Skeletal muscle satellite cell (primary cell): ENCODE results near the gene ANK3.

Experiments
- H3K27me3 ChIP-seq: 2 replicates; pipeline ENCODE4 v1.7.0; 2013; ENCODE audit warnings: low read length; ENCODE audit not compliant: control insufficient read depth, insufficient read depth
- H3K36me3 ChIP-seq: 2 replicates; pipeline ENCODE4 v1.7.0; 2013; ENCODE audit warnings: mild to moderate bottlenecking, control low read depth, low read length; ENCODE audit not compliant: insufficient read depth
- H3K4me1 ChIP-seq: 2 replicates; pipeline ENCODE4 v1.7.0; 2013; ENCODE audit warnings: low read length; ENCODE audit not compliant: control insufficient read depth, insufficient read depth
- H3K4me2 ChIP-seq: 2 replicates; pipeline ENCODE4 v1.7.0; 2013; ENCODE audit warnings: mild to moderate bottlenecking, low read length
- H3K4me3 ChIP-seq: 2 replicates; pipeline ENCODE4 v1.7.0; 2013; ENCODE audit warnings: low read length
- H3K9ac ChIP-seq: 2 replicates; pipeline ENCODE4 v1.7.0; 2013; ENCODE audit warnings: mild to moderate bottlenecking, low read depth, low read length, moderate library complexity
- H3K9me3 ChIP-seq: replicated peaks from 2 replicates; pipeline ENCODE4 v1.7.0; 2013; ENCODE audit warnings: mild to moderate bottlenecking, control low read depth, low read length

ANK3 gene

DNA sequence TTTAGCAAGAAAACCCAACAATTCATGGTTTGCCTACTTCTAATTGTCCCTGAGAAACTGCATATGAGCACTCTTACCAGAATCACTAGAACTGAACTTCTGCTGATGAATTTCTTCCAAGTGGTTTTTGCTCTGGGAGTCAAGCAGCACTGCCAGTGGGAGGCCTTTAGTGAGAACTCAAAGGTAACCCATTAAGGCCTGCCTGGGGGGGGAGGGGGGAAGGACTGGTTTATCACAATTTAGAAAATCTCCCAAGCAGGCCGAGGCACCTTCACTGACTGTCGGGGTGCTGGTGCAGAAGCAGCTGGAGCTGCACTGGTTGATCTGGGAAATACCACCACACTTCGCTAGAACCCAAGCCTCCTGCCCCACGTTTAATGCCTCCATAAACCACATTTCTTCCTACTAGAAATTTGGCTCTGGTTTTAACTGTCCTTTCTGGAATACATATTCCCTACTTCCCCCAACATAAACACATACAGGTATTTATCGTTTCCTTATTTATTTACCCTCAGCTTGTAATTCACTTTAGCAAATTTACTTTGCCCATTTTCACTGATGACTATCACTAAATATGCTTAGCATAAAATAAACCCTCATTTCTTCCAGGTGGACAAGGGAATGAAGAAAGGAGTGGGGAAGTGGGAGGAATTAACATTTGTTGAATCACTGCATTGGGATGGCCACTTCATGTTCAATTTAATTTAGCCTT is 14.2 kb downstream of the ANK3 start:
- no peak overlapping the region for H3K4me2 ChIP-seq
- H3K4me3 ChIP-seq, result no peak overlapping the region
- H3K9ac ChIP-seq, result no peak overlapping the region
- no peaks in the 10 kb centered on the region for H3K9me3 ChIP-seq
- peaks cover 12% of the 10 kb centered on the region for H3K4me1 ChIP-seq
- H3K36me3 ChIP-seq, result no peaks in the 10 kb centered on the region
- no peaks in the 10 kb centered on the region for H3K27me3 ChIP-seq

DNA sequence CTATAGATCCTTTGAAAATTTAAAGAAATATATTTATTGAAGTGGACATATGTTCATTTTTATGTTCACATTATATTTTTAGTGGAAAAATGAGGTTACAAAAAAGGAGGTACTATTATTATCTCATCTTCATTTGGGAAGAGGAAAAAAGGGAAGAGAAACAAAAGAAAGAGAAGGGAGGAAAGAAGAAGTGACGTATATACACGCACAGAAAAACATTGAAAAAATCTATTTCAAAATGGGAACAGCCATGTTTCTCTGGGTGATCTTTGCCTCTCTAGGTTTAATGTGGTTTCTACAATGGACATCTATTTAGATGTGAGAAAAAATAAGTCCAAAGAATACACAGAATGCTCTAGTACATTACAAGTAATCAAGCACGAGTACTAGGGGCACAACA is 14.8 kb downstream of the ANK3 start:
- H3K9ac ChIP-seq, result no peak overlapping the region
- H3K4me3 ChIP-seq, result no peak overlapping the region
- no peaks in the 10 kb centered on the region for H3K9me3 ChIP-seq
- H3K36me3 ChIP-seq, result no peaks in the 10 kb centered on the region
- no peak overlapping the region for H3K4me2 ChIP-seq
- H3K27me3 ChIP-seq, result no peaks in the 10 kb centered on the region
- peaks cover 12% of the 10 kb centered on the region for H3K4me1 ChIP-seq

DNA sequence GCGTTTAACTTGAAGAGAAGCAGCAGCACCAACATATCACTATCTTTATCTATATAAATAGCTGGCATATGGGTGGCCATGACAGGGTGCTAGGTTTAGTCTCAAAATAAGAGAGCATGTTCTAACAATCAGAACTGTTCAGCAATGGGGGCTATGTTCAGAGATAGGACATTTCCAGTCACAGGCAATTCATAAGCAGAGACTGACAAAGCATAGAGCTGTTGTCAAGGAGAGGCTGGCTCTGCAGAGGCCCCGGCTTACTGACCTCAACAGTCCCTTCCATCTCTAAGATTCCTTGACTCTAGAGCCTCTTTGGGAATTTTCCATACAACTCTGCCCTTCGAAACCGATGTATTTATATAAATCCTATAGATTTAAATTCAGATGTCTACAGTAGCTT is 17.2 kb downstream of the ANK3 start:
- Histone ChIP-seq H3K27me3 (no peaks in the 10 kb centered on the region), H3K4me1 (peaks cover 3% of the 10 kb centered on the region)

DNA sequence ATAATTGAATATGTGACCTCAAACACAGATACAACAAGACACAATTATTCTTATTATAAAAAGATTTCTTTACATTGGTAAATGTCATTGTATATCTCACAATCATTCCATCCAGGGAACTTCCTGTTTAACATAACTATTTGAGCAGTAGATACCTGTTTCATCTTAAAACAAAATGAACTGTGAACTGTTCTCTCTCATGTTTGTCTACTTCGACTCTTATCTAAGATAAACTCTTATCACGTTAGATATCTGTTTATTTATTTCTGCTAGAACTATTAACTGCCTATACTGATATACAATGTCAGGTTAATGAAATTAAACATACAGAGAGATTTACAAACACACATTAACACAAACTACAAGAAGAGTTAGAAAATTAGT is 20.1 kb downstream of the ANK3 start:
- Histone ChIP-seq H3K4me1 (peaks cover 9% of the 10 kb centered on the region), H3K9ac (no peak overlapping the region), H3K4me2 (no peak overlapping the region), H3K9me3 (no peaks in the 10 kb centered on the region), H3K36me3 (no peaks in the 10 kb centered on the region), H3K27me3 (no peaks in the 10 kb centered on the region), H3K4me3 (no peak overlapping the region)

More for the DNA sequence above, 17.2 kb downstream of the ANK3 start:
- no peak overlapping the region for H3K4me3 ChIP-seq
- H3K36me3 ChIP-seq, result no peaks in the 10 kb centered on the region
- no peak overlapping the region for H3K4me2 ChIP-seq
- H3K9ac ChIP-seq, result no peak overlapping the region
- no peaks in the 10 kb centered on the region for H3K9me3 ChIP-seq

DNA sequence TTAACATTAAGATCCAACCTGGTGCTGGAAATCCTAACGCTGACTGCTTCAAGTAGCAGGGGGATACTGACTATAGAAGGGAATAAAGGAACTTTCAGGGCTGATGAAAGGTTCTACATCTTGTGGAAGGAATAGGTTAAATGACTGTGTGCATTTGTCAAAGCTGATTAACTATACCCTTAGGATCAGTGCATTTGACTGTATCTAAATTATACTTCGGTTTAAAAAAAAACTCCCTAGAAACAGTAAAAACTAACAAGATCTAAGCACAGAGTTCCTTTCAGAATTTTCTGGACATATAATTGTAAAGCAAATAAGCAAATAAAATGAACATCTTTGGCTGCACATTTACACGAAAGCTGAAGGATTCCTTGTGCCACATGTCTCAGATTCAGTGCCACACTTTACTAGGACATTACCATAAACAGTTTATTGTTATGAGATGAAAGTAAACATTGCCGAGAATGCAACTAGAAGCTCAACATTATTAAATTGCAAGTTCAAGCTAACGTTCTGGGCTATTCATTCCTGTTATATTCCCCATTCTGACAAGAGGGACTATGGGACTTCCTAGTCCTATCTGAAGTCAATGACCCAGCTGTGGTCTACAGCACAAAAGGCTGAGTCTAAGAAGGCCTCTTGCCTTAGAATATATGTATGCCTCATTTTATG is 20.7 kb downstream of the ANK3 start:
- Histone ChIP-seq H3K9me3 (no peaks in the 10 kb centered on the region), H3K9ac (no peak overlapping the region), H3K4me3 (no peak overlapping the region), H3K36me3 (no peaks in the 10 kb centered on the region), H3K4me1 (peaks cover 9% of the 10 kb centered on the region), H3K4me2 (no peak overlapping the region), H3K27me3 (no peaks in the 10 kb centered on the region)

DNA sequence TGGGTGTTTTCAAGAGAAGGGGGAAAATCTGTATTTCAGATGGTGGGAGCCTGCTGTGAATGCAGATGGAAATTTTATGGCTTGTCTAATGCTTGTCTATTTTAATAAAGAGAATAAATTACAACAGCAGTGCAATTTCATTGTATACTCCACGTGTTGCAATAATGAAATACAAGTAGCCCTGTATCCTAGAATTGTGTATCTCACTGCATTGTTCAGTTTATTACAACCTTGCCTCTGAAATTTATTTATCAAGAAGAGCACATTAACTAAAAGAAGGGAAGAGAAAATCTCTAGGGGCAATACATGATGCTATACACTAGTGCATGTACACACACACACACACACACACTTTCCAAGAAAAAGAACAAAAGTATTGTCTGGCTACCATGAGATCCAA is 21.8 kb downstream of the ANK3 start:
- Histone ChIP-seq H3K9me3 (no peaks in the 10 kb centered on the region), H3K36me3 (no peaks in the 10 kb centered on the region), H3K4me3 (no peak overlapping the region), H3K27me3 (no peaks in the 10 kb centered on the region), H3K4me2 (no peak overlapping the region), H3K4me1 (peaks cover 18% of the 10 kb centered on the region), H3K9ac (no peak overlapping the region)

DNA sequence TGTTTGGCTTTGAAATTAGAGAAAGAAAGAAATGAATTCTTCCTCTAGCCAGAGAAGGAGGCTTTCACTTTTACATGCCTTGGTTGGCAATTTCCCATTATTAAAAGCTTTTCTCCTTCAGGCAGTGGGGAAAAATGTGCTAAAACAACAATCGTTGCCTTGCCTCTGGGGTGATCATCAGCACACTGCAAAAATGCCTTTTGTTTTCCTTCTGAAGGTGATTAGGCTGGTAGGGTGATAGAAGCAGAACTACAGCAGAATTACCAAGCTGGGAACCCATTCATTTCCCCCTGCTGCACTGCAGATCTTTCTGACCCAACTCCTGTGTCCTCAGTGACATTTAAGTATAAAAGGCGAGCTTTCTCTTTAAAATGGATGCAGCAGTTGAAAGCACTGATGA is 22.2 kb downstream of the ANK3 start:
- Histone ChIP-seq H3K9me3 (no peaks in the 10 kb centered on the region), H3K4me1 (peaks cover 18% of the 10 kb centered on the region), H3K4me2 (peak overlapping the region; percentile 45), H3K36me3 (no peaks in the 10 kb centered on the region), H3K9ac (no peak overlapping the region), H3K4me3 (peak overlapping the region; percentile 31), H3K27me3 (no peaks in the 10 kb centered on the region)

DNA sequence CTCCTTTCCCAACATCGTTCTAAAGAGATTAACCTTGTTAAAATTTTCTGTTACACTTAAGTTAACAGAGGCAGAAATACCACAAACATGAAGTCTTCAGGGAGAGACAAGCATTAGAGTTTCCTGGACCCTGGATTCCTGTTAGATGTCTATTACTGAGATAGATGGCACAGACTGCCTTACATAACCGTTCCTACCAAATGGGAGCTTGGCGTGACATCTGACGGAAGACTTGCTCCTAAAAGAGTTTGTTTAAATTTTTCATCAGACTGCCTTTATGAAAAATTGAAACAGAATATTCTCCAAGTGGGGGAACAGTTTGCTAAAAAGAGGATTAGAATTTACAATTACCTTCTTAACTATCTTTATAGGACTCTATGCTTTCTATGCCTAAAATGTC is 22.7 kb downstream of the ANK3 start:
- Histone ChIP-seq H3K4me1 (peaks cover 18% of the 10 kb centered on the region), H3K4me3 (no peak overlapping the region), H3K27me3 (no peaks in the 10 kb centered on the region), H3K9me3 (no peaks in the 10 kb centered on the region), H3K36me3 (no peaks in the 10 kb centered on the region), H3K4me2 (peak overlapping the region; percentile 45), H3K9ac (no peak overlapping the region)

DNA sequence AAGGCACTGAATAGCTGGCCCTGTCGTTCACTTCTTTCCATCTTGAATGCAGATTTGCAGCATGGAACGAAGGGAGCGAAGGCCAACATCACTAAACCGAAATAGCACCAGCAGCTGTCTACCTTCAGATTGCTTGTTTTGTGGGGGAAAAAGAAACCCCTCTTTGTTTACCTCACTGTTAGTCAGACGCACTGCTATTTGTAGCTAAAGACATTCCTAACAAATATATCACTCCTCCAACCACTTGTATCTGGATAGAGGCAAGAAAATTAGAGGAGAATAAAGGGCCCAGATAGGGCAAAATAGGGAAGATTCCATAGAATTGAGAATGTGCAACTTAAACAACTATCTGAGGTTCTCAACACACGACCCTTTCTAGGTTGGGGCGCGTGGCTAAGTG is 26.5 kb downstream of the ANK3 start:
- H3K4me2 ChIP-seq, result no peak overlapping the region
- no peak overlapping the region for H3K4me3 ChIP-seq
- H3K9me3 ChIP-seq, result no peaks in the 10 kb centered on the region
- H3K9ac ChIP-seq, result no peak overlapping the region
- no peaks in the 10 kb centered on the region for H3K27me3 ChIP-seq
- no peaks in the 10 kb centered on the region for H3K36me3 ChIP-seq
- H3K4me1 ChIP-seq, result peaks cover 18% of the 10 kb centered on the region

DNA sequence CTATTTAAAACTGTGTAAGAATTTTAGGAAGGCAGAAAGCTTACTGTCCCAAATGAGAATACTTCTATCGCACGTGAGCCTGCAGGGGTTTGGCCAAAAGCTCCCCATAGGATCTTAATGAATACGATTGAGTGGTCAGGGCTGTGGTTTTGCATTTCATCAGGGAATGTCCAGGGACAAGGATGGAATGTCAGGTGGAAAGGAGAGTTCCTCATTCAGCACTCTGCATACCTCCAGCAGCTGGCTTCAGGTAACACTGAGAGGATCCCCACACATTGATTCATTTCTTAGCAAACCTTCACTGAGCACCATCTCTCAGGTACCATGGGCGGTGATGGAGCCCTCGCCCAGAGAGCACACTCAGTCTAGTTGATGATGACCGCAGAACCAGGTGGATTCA is 27.2 kb downstream of the ANK3 start:
- Histone ChIP-seq H3K4me3 (no peak overlapping the region), H3K4me1 (peaks cover 15% of the 10 kb centered on the region), H3K9ac (no peak overlapping the region)

DNA sequence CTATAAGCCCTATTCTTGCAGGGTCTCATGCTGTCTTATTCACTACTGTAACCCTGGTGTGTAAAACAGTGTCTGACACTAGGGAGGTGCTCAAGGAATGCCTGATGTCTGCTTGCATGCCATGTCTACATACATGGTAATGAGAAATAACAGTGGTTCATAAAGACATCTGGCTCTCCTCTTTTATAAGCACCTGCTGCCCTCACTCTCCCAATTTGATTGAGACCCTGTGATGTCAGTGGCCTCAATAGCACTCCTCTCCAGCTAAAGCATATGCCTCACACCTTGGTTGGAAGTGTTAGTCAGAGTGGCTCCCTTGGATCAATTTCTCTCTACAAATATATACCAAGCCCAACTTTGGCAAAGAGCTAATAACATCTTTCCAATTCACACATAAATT is 30.6 kb downstream of the ANK3 start:
- H3K9ac ChIP-seq, result no peak overlapping the region
- H3K4me2 ChIP-seq, result no peak overlapping the region
- H3K9me3 ChIP-seq, result no peaks in the 10 kb centered on the region
- no peaks in the 10 kb centered on the region for H3K27me3 ChIP-seq
- H3K4me3 ChIP-seq, result no peak overlapping the region
- H3K36me3 ChIP-seq, result no peaks in the 10 kb centered on the region
- H3K4me1 ChIP-seq, result peaks cover 9% of the 10 kb centered on the region

More for the DNA sequence above, 27.2 kb downstream of the ANK3 start:
- Histone ChIP-seq H3K36me3 (no peaks in the 10 kb centered on the region), H3K9me3 (no peaks in the 10 kb centered on the region), H3K27me3 (no peaks in the 10 kb centered on the region), H3K4me2 (no peak overlapping the region)

DNA sequence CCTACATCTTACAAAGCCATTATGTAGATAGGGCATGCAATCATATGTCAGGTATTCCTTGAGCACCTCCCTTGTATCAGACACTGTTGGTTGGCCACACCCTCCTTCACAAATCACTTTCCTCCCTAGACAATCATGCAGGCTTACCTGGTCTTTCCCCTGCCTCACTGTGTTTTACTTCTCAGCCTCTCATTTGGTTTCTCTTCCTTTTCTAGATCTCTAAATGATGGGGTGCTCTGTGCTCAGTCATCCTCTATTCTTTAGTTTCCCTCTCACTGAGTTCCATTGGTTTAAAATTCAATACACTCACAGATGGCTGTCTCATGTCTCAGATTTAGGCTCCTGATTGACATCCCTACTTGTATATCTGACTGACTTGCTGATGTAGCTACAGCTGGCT is 31.4 kb downstream of the ANK3 start:
- Histone ChIP-seq H3K36me3 (no peaks in the 10 kb centered on the region), H3K9me3 (no peaks in the 10 kb centered on the region), H3K4me1 (peaks cover 9% of the 10 kb centered on the region), H3K4me3 (no peak overlapping the region), H3K9ac (no peak overlapping the region), H3K4me2 (no peak overlapping the region), H3K27me3 (no peaks in the 10 kb centered on the region)
